ENCODE measurements around the gene CAPN14.

Gene CAPN14

GRCh38 chr2:31241625-31242270 lies 24.4 kb upstream of the CAPN14 start:
- no peak for DNase-seq

- no peak for DNase-seq
These were observed 23.4 kb upstream of the CAPN14 start for GRCh38 chr2:31240381-31241365.

- no peak for DNase-seq
These were observed 22.4 kb upstream of the CAPN14 start for GRCh38 chr2:31239593-31240177.

- no peak for DNase-seq
These were observed 21.7 kb upstream of the CAPN14 start for GRCh38 chr2:31238906-31239592.

GRCh38 chr2:31238126-31238905 lies 21.0 kb upstream of the CAPN14 start:
- DNase-seq, result no peak

GRCh38 chr2:31237348-31238017 lies 20.2 kb upstream of the CAPN14 start:
- no peak for DNase-seq

GRCh38 chr2:31236433-31237205 lies 19.3 kb upstream of the CAPN14 start:
- no peak for DNase-seq

- DNase-seq, result no peak
These were observed 18.2 kb upstream of the CAPN14 start for GRCh38 chr2:31235504-31235902.

GRCh38 chr2:31234683-31235503 lies 17.6 kb upstream of the CAPN14 start:
- DNase-seq, result no peak

GRCh38 chr2:31233741-31234682 lies 16.7 kb upstream of the CAPN14 start, which contains the start of gene EHD3:
Gene EHD3, plus strand, starts transcription at chr2:31234152. Its CDS starts 470 bp downstream, at chr2:31234622.
- peak; percentile 57 for DNase-seq

- DNase-seq, result no peak
These were observed 15.9 kb upstream of the CAPN14 start for GRCh38 chr2:31233231-31233630.

GRCh38 chr2:31232586-31232985 lies 15.3 kb upstream of the CAPN14 start:
- DNase-seq, result no peak

GRCh38 chr2:31231571-31232302 lies 14.4 kb upstream of the CAPN14 start:
- no peak for DNase-seq

- DNase-seq, result no peak
These were observed 13.4 kb upstream of the CAPN14 start for GRCh38 chr2:31230751-31231150.

GRCh38 chr2:31228717-31229116 lies 11.4 kb upstream of the CAPN14 start:
- DNase-seq, result no peak

- no peak for DNase-seq
These were observed 10.4 kb upstream of the CAPN14 start for GRCh38 chr2:31227711-31228125.

- DNase-seq, result no peak
These were observed 9.8 kb upstream of the CAPN14 start for GRCh38 chr2:31227110-31227509.

- no peak for DNase-seq
These were observed 9.0 kb upstream of the CAPN14 start for GRCh38 chr2:31226266-31226665.

Data from NCI-H1048 (cell line).